Suprapubic skin (tissue), 4 donors: ENCODE results near the gene RNF220. TPM values are rescaled to one million over a fixed set of nuclear protein-coding genes. Genes with fewer than 3 reads are reported as not detected.

Source experiments
- DNase-seq, 2 donors: peaks; one replicate each; pipeline ENCODE4 v3.0.0-alpha.2; 2019; ENCODE audit warnings: low spot score in 2 of 2
- H3K27ac ChIP-seq: fragments of 200-600 bp; sonication (generic); one replicate; pipeline ENCODE4 v1.5.1; 2019
- H3K27me3 ChIP-seq: fragments of 200-600 bp; sonication (generic); one replicate; pipeline ENCODE4 v1.5.1; 2019
- H3K36me3 ChIP-seq: fragments of 200-600 bp; sonication (generic); one replicate; pipeline ENCODE4 v1.5.1; 2019
- H3K4me1 ChIP-seq: fragments of 200-600 bp; sonication (generic); one replicate; pipeline ENCODE4 v1.5.1; 2019
- H3K4me3 ChIP-seq: fragments of 200-600 bp; sonication (generic); one replicate; pipeline ENCODE4 v1.5.1; 2019; ENCODE audit warnings: mild to moderate bottlenecking
- H3K9me3 ChIP-seq: fragments of 200-600 bp; sonication (generic); one replicate; pipeline ENCODE4 v1.5.1; 2019
- CTCF ChIP-seq, 2 donors: fragments of 200-600 bp in 1 of 2; fragments of 450-650 bp in 1 of 2; sonication (generic) in 1 of 2; IDR thresholded peaks; one replicate each; pipeline ENCODE4 v1.5.1; 2016 to 2019; ENCODE audit warnings: antibody characterized with exemption in 2 of 2, mild to moderate bottlenecking in 1 of 2, moderate library complexity in 1 of 2
- EP300 ChIP-seq: sonication (generic); formaldehyde crosslinking; IDR thresholded peaks from one replicate; pipeline ENCODE4 v1.6.1; 2017; ENCODE audit warnings: antibody characterized with exemption
- POLR2A ChIP-seq, 2 donors: fragments of 450-650 bp; IDR thresholded peaks; one replicate each; pipeline ENCODE4 v1.6.1; 2017; ENCODE audit warnings: antibody characterized with exemption in 2 of 2, mild to moderate bottlenecking in 2 of 2, moderate library complexity in 2 of 2
- POLR2AphosphoS5 ChIP-seq, 3 donors: sonication (generic); formaldehyde crosslinking; IDR thresholded peaks; one replicate each; pipeline ENCODE4 v1.6.1; 2017; ENCODE audit warnings: antibody characterized with exemption in 3 of 3
- WGBS: methylation state at CpG from one replicate; pipeline ENCODE4 v1.1.5; 2018; 5-methylcytosine and 5-hydroxymethylcytosine counted together
- total RNA-seq, 4 donors: library from RNA; depleted of rRNA; stranded (reverse); fragments of >200 nt; gene quantifications; one replicate each; pipeline ENCODE4 v1.1.0, GENCODE V29; 2016

The RNF220 gene
- total RNA-seq, 4 donors from 2014 or later = 79.4 to 124 (median 99.5) TPM

- Histone ChIP-seq H3K27me3 (peaks cover 48% of the 10 kb centered on the region), H3K4me1 (peaks cover 7% of the 10 kb centered on the region), H3K36me3 (no peaks in the 10 kb centered on the region), H3K4me3 (no peak overlapping the region), H3K27ac (no peak overlapping the region), H3K9me3 (no peaks in the 10 kb centered on the region)
- 85% methylated on average over 5 of the region's 5 CpGs for WGBS
- no peak for DNase-seq
- no peak for TF ChIP-seq CTCF (IDR thresholded peaks at IDR 0.05)
- TF ChIP-seq EP300 = no peak
- no peak for TF ChIP-seq POLR2AphosphoS5 (IDR thresholded peaks at IDR 0.05)
- TF ChIP-seq POLR2A (IDR thresholded peaks at IDR 0.05) = no peak
These were observed 116.5 kb downstream of the RNF220 start for GRCh38 chr1:44521378-44522080.

GRCh38 chr1:44523593-44524591, 118.8 kb downstream of the RNF220 start:
- Histone ChIP-seq H3K27me3 (peaks cover 35% of the 10 kb centered on the region), H3K27ac (no peak overlapping the region), H3K4me3 (no peak overlapping the region), H3K36me3 (no peaks in the 10 kb centered on the region), H3K9me3 (no peaks in the 10 kb centered on the region), H3K4me1 (peaks cover 7% of the 10 kb centered on the region)
- WGBS = 64% methylated on average over 21 of the region's 23 CpGs
- DNase-seq = no peak
- TF ChIP-seq EP300 (no peak), CTCF (IDR thresholded peaks at IDR 0.05) (no peak), POLR2AphosphoS5 (IDR thresholded peaks at IDR 0.05) (no peak), POLR2A (IDR thresholded peaks at IDR 0.05) (no peak)

- Histone ChIP-seq H3K27me3 (peaks cover 31% of the 10 kb centered on the region), H3K4me3 (no peak overlapping the region), H3K36me3 (no peaks in the 10 kb centered on the region), H3K9me3 (no peaks in the 10 kb centered on the region), H3K27ac (no peak overlapping the region), H3K4me1 (peaks cover 7% of the 10 kb centered on the region)
- no peak for DNase-seq
- TF ChIP-seq EP300 (no peak), POLR2AphosphoS5 (IDR thresholded peaks at IDR 0.05) (no peak), POLR2A (IDR thresholded peaks at IDR 0.05) (no peak), CTCF (IDR thresholded peaks at IDR 0.05) (no peak)
- 44% methylated on average over 20 of the region's 20 CpGs for WGBS
These were observed 119.8 kb downstream of the RNF220 start for GRCh38 chr1:44524655-44525500.

GRCh38 chr1:44526295-44527073, 121.4 kb downstream of the RNF220 start:
- Histone ChIP-seq H3K4me1 (peaks cover 7% of the 10 kb centered on the region), H3K36me3 (no peaks in the 10 kb centered on the region), H3K4me3 (no peak overlapping the region), H3K27ac (no peak overlapping the region), H3K27me3 (peaks cover 29% of the 10 kb centered on the region), H3K9me3 (no peaks in the 10 kb centered on the region)
- WGBS = 84% methylated on average over 4 of the region's 4 CpGs
- TF ChIP-seq CTCF (IDR thresholded peaks at IDR 0.05) (no peak), POLR2AphosphoS5 (IDR thresholded peaks at IDR 0.05) (no peak), EP300 (no peak), POLR2A (IDR thresholded peaks at IDR 0.05) (no peak)
- no peak for DNase-seq
